Measurements from ENCODE around the gene SMC2.

Gene SMC2

GRCh38 chr9:104071589-104071988, 22.5 kb upstream of the SMC2 start:
- no peaks in the 10 kb centered on the region for H3K9me3 ChIP-seq (ENCODE audit: low read length)
- no peaks in the 10 kb centered on the region for H3K27me3 ChIP-seq (ENCODE audit: insufficient read depth, low read length)
- no peaks in the 10 kb centered on the region for H3K4me1 ChIP-seq (ENCODE audit: insufficient read depth, low read length, severe bottlenecking)
- no peaks in the 10 kb centered on the region for H3F3A ChIP-seq (ENCODE audit: insufficient read depth, low read length)
- no peaks in the 10 kb centered on the region for H3K79me2 ChIP-seq (ENCODE audit: insufficient read depth, low read length)
- H3K4me2 ChIP-seq (ENCODE audit: low read length), result no peak overlapping the region
- TF ChIP-seq, protein P1, sequence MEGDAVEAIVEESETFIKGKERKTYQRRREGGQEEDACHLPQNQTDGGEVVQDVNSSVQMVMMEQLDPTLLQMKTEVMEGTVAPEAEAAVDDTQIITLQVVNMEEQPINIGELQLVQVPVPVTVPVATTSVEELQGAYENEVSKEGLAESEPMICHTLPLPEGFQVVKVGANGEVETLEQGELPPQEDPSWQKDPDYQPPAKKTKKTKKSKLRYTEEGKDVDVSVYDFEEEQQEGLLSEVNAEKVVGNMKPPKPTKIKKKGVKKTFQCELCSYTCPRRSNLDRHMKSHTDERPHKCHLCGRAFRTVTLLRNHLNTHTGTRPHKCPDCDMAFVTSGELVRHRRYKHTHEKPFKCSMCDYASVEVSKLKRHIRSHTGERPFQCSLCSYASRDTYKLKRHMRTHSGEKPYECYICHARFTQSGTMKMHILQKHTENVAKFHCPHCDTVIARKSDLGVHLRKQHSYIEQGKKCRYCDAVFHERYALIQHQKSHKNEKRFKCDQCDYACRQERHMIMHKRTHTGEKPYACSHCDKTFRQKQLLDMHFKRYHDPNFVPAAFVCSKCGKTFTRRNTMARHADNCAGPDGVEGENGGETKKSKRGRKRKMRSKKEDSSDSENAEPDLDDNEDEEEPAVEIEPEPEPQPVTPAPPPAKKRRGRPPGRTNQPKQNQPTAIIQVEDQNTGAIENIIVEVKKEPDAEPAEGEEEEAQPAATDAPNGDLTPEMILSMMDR (IDR thresholded peaks at IDR 0.05; ENCODE audit: low read length), result no peak
- TF ChIP-seq EZH2 (IDR thresholded peaks at IDR 0.05; ENCODE audit: borderline replicate concordance, low read length), result no peak
- no peak overlapping the region for H3K27ac ChIP-seq (ENCODE audit: low read depth, low read length, poor library complexity, severe bottlenecking)
- no peaks in the 10 kb centered on the region for H3K36me3 ChIP-seq (ENCODE audit: insufficient read depth, low read length)
- no peak overlapping the region for H3K4me3 ChIP-seq (ENCODE audit: low read depth, low read length, poor library complexity, severe bottlenecking)
- H3K9ac ChIP-seq (ENCODE audit: low read length), result no peak overlapping the region
- H4K20me1 ChIP-seq (ENCODE audit: insufficient read depth, low read length), result no peaks in the 10 kb centered on the region
- no peaks in the 10 kb centered on the region for H3K9me2 ChIP-seq (ENCODE audit: low read depth, low read length)
- no peak overlapping the region for H2AFZ ChIP-seq (ENCODE audit: low read length)

DNA sequence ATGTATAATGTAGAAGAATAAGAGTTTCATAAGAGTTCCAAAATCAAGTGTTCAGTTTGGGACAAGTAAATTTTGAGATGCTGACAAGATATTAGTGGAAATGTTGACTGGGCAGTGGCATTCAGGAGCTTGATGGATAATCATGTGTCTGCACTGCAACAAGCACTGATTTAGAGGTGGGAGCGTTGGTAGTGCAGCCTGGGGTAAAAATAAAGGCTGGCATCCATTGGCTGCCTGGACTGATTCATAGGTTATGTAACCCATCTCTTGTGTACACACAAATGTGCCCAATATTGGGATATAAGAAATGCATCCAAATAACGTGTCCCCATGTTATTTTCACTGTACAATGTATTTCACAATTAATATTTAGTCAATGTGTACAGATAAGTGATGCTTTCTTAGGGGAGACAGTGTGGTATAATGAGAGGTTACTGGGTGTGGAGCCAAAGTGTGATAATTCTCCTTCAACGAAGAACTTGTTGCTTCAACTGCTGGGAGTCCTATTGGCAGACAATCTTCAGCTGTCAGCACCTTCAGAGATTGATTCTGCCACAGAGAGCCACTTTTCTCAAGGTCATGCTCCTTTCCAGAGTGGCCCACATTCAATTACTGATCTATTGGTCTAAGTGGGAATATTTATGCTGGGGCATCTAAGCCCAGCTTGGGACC, 20.9 kb upstream of the SMC2 start:
- H3K9me3 ChIP-seq (ENCODE audit: low read length), result no peaks in the 10 kb centered on the region
- 0 out of 2 replicates have a peak, but pooled peaks cover 3% of the 10 kb centered on the region for H3K27me3 ChIP-seq (ENCODE audit: insufficient read depth, low read length)
- no peak overlapping the region for H3K9ac ChIP-seq (ENCODE audit: low read length)
- H3K4me3 ChIP-seq (ENCODE audit: low read depth, low read length, poor library complexity, severe bottlenecking), result no peak overlapping the region
- TF ChIP-seq, protein P1 (IDR thresholded peaks at IDR 0.05; ENCODE audit: low read length), result no peak
- no peak for TF ChIP-seq EZH2 (IDR thresholded peaks at IDR 0.05; ENCODE audit: borderline replicate concordance, low read length)
- no peaks in the 10 kb centered on the region for H3F3A ChIP-seq (ENCODE audit: insufficient read depth, low read length)
- H3K9me2 ChIP-seq (ENCODE audit: low read depth, low read length), result no peaks in the 10 kb centered on the region
- H2AFZ ChIP-seq (ENCODE audit: low read length), result no peak overlapping the region
- no peaks in the 10 kb centered on the region for H4K20me1 ChIP-seq (ENCODE audit: insufficient read depth, low read length)
- no peaks in the 10 kb centered on the region for H3K36me3 ChIP-seq (ENCODE audit: insufficient read depth, low read length)
- H3K4me2 ChIP-seq (ENCODE audit: low read length), result no peak overlapping the region
- no peaks in the 10 kb centered on the region for H3K4me1 ChIP-seq (ENCODE audit: insufficient read depth, low read length, severe bottlenecking)
- H3K79me2 ChIP-seq (ENCODE audit: insufficient read depth, low read length), result no peaks in the 10 kb centered on the region
- H3K27ac ChIP-seq (ENCODE audit: low read depth, low read length, poor library complexity, severe bottlenecking), result no peak overlapping the region

GRCh38 chr9:104073770-104074133, 20.4 kb upstream of the SMC2 start:
- H3K4me2 ChIP-seq (ENCODE audit: low read length), result no peak overlapping the region
- no peak overlapping the region for H2AFZ ChIP-seq (ENCODE audit: low read length)
- H4K20me1 ChIP-seq (ENCODE audit: insufficient read depth, low read length), result no peaks in the 10 kb centered on the region
- H3K9me2 ChIP-seq (ENCODE audit: low read depth, low read length), result no peaks in the 10 kb centered on the region
- no peaks in the 10 kb centered on the region for H3K79me2 ChIP-seq (ENCODE audit: insufficient read depth, low read length)
- TF ChIP-seq EZH2 (IDR thresholded peaks at IDR 0.05; ENCODE audit: borderline replicate concordance, low read length), result no peak
- TF ChIP-seq, protein P1 (IDR thresholded peaks at IDR 0.05; ENCODE audit: low read length), result no peak
- H3K9ac ChIP-seq (ENCODE audit: low read length), result no peak overlapping the region
- no peak overlapping the region for H3K4me3 ChIP-seq (ENCODE audit: low read depth, low read length, poor library complexity, severe bottlenecking)
- H3F3A ChIP-seq (ENCODE audit: insufficient read depth, low read length), result no peaks in the 10 kb centered on the region
- no peaks in the 10 kb centered on the region for H3K36me3 ChIP-seq (ENCODE audit: insufficient read depth, low read length)
- H3K27ac ChIP-seq (ENCODE audit: low read depth, low read length, poor library complexity, severe bottlenecking), result no peak overlapping the region
- no peaks in the 10 kb centered on the region for H3K4me1 ChIP-seq (ENCODE audit: insufficient read depth, low read length, severe bottlenecking)
- 0 out of 2 replicates have a peak, but pooled peaks cover 3% of the 10 kb centered on the region for H3K27me3 ChIP-seq (ENCODE audit: insufficient read depth, low read length)
- no peaks in the 10 kb centered on the region for H3K9me3 ChIP-seq (ENCODE audit: low read length)

Measured in OCI-LY1 (cell line).